ENCODE data around the gene BICC1. TPM values are rescaled to one million over a fixed set of nuclear protein-coding genes. Genes with fewer than 3 reads are reported as not detected.

The BICC1 gene
- total RNA-seq, 6 experiments from 2014 or later, result 55.6 to 67.7 (median 64.8) TPM

DNA sequence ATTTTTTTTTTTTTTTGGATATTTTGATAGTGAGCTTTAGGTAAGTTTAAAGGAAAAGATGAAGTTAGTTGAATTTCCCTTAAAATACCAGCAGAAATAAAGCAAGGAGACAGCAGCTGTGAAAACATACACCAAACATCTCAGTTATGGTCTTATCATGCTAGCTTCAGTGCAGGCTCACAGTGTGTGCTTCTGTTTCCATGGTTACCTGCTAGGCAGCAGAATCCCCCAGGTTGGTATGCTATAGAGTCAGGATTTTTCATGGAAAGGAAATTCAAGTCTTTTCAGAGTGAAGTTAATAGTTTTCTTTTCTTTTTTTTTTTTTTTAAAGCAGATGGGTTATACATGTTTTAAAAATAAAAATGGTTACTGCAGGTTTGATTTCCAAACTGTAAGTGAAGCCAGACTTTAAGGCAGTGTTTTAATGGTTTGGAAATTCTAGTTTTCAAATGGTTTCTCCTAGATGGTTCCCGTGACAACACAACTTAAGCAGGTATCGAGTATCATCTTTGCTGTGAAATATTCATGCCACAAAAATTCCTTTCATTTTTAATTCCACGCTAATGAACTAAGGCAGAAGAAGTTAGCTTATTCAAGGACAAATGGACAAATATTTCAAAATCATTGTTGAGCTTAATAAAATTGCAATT, 230.9 kb downstream of the BICC1 start:
- Mint-ChIP-seq H3K9me3 (no peaks in the 10 kb centered on the region), H3K4me3 (no peak overlapping the region), H3K27ac (peak overlapping the region; percentile 38), H3K36me3 (ENCODE audit: low read depth) (peaks cover 13% of the 10 kb centered on the region; the same call in 1 of the 2 replicates), H3K4me1 (ENCODE audit: low read depth) (peaks cover 32% of the 10 kb centered on the region), H3K27me3 (ENCODE audit: insufficient read depth) (no peaks in the 10 kb centered on the region)
- TF ChIP-seq, protein P1, sequence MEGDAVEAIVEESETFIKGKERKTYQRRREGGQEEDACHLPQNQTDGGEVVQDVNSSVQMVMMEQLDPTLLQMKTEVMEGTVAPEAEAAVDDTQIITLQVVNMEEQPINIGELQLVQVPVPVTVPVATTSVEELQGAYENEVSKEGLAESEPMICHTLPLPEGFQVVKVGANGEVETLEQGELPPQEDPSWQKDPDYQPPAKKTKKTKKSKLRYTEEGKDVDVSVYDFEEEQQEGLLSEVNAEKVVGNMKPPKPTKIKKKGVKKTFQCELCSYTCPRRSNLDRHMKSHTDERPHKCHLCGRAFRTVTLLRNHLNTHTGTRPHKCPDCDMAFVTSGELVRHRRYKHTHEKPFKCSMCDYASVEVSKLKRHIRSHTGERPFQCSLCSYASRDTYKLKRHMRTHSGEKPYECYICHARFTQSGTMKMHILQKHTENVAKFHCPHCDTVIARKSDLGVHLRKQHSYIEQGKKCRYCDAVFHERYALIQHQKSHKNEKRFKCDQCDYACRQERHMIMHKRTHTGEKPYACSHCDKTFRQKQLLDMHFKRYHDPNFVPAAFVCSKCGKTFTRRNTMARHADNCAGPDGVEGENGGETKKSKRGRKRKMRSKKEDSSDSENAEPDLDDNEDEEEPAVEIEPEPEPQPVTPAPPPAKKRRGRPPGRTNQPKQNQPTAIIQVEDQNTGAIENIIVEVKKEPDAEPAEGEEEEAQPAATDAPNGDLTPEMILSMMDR (IDR thresholded peaks at IDR 0.05), result no peak
- DNase-seq, result peak; percentile 26

DNA sequence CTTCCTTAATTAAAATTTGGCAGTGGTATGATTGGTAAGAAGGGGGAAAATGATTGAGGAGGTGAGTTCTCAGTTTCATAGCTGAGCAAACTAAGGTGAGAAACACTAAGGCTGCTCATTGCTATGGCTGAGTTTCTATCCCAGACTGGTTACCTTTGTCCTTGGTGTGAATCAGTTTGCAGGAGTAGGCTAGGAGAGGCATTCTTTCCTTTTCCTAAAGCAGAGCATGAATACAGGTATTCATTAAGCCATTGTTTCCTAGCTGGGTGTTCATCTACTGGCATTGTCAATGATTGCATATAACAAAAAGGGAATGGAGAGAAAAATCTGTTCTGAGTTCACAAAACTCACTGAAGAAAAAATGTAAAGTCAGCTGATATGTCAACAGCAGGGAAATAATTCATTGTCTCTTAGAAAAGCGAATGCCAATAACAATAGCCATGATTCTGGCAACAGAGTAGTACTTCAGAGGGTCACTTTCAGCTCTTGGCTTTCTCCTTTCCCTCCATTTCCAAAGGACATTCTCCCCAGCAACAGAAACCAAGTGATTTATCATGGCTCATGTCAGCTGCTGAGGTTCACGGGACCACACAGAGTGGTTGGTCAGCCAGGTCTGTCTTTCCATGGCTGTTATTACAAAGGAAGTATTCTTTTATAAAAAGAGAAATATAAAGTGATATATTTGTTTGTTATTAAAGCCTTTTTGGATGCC, 234.0 kb downstream of the BICC1 start:
- H3K9me3 Mint-ChIP-seq, result no peaks in the 10 kb centered on the region
- H3K36me3 Mint-ChIP-seq (ENCODE audit: low read depth), result peaks cover 4% of the 10 kb centered on the region; the same call in 1 of the 2 replicates
- TF ChIP-seq, protein P1 (IDR thresholded peaks at IDR 0.05), result no peak
- H3K27ac Mint-ChIP-seq, result no peak overlapping the region
- H3K4me3 Mint-ChIP-seq, result no peak overlapping the region
- H3K27me3 Mint-ChIP-seq (ENCODE audit: insufficient read depth), result no peaks in the 10 kb centered on the region
- peaks cover 29% of the 10 kb centered on the region for H3K4me1 Mint-ChIP-seq (ENCODE audit: low read depth)
- no peak for DNase-seq

DNA sequence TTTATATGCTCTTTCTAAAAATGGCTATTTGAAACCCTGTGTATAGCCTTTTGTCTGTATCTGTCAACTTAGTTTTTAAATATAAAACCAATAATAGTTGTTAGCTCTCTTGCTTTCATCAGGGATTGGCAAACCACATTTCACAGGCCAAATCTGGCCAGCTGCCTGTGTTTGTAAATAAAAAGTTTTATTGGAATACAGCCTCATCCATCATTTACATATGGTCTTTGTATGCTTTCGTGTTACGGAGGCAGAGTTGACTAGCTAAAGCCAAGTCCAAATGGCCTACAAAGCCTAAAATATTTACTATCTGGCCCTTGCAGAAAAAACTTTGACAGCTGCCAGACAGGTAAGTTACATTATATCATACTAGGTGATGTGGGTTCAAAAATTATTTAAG, 235.0 kb downstream of the BICC1 start:
- H3K36me3 Mint-ChIP-seq (ENCODE audit: low read depth), result peaks cover 4% of the 10 kb centered on the region; the same call in 1 of the 2 replicates
- H3K27me3 Mint-ChIP-seq (ENCODE audit: insufficient read depth), result no peaks in the 10 kb centered on the region
- TF ChIP-seq, protein P1 (IDR thresholded peaks at IDR 0.05), result no peak
- H3K9me3 Mint-ChIP-seq, result no peaks in the 10 kb centered on the region
- no peak for DNase-seq
- H3K4me3 Mint-ChIP-seq, result no peak overlapping the region
- H3K4me1 Mint-ChIP-seq (ENCODE audit: low read depth), result peaks cover 20% of the 10 kb centered on the region
- H3K27ac Mint-ChIP-seq, result no peak overlapping the region

DNA sequence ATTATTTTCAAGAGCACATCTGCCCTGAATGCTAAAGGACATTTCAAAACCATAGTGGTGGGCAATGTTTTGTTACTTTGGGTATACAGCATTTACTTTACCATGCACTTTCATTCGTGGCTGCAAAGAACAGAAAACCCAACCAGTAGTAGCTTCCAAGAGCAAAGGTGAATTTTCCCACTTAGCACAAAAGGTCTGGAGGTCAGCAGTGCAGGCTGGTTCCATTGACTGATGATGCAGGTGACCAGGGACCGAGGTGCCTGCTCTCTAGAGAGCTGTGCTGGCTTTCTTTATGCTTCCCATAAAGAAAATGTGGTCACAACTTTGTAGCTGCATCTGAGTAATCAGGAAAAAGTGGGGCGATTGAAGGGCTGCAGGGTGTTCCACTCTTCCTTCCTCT, 240.0 kb downstream of the BICC1 start:
- DNase-seq, result no peak
- no peaks in the 10 kb centered on the region for H3K9me3 Mint-ChIP-seq
- H3K36me3 Mint-ChIP-seq (ENCODE audit: low read depth), result no peaks in the 10 kb centered on the region
- no peaks in the 10 kb centered on the region for H3K27me3 Mint-ChIP-seq (ENCODE audit: insufficient read depth)
- no peak overlapping the region for H3K4me3 Mint-ChIP-seq
- TF ChIP-seq, protein P1 (IDR thresholded peaks at IDR 0.05), result no peak
- peaks cover 51% of the 10 kb centered on the region for H3K4me1 Mint-ChIP-seq (ENCODE audit: low read depth)
- H3K27ac Mint-ChIP-seq, result no peak overlapping the region

DNA sequence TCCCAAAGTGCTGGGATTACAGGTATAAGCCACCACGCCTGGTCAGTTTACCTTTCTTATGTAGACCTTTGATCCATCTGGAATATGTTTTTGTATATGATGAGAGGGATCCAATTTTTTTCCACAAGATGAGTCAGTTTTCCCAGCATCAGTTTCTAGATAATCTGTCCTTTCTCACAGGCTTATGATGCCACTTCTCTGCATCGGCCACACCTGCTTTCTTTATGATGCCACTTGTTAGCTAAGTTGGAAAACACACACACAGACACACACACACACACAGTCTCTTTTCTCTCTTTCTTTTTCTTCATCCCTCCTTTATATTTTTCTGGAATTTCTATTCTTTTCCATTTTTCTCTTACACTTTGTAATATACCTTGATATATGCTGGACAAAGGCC, 240.8 kb downstream of the BICC1 start:
- Mint-ChIP-seq H3K27ac (no peak overlapping the region), H3K4me1 (ENCODE audit: low read depth) (peaks cover 57% of the 10 kb centered on the region), H3K4me3 (no peak overlapping the region), H3K36me3 (ENCODE audit: low read depth) (no peaks in the 10 kb centered on the region), H3K27me3 (ENCODE audit: insufficient read depth) (no peaks in the 10 kb centered on the region), H3K9me3 (no peaks in the 10 kb centered on the region)
- TF ChIP-seq, protein P1 (IDR thresholded peaks at IDR 0.05), result no peak
- no peak for DNase-seq
